OCI-M1 (cell line): ENCODE measurements around the gene TBC1D22A.

Source experiments
- DNase-seq: peaks from one replicate; lab custom pipeline; 2025; lab: John Stamatoyannopoulos, UW

Gene TBC1D22A

DNA sequence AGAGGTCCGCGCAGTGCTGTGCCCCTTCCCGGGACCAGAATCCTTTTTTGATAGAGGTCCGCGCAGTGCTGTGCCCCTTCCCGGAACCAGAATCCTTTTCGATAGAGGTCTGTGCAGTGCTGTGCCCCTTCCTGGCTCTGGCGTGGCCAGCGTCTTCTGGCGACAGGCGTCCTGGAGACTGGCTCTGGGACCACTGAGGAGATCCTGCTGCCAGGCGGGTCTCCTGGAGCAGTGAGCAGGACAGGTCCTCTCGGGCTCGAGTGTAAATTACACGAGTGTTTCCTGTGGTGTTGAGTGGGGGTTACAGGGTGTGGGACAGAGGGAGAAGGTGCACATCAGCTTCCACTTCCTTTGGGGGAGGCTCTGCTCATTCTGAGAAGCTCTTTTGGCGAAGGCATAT lies 98.1 kb downstream of the TBC1D22A start:
- DNase-seq = no peak

DNA sequence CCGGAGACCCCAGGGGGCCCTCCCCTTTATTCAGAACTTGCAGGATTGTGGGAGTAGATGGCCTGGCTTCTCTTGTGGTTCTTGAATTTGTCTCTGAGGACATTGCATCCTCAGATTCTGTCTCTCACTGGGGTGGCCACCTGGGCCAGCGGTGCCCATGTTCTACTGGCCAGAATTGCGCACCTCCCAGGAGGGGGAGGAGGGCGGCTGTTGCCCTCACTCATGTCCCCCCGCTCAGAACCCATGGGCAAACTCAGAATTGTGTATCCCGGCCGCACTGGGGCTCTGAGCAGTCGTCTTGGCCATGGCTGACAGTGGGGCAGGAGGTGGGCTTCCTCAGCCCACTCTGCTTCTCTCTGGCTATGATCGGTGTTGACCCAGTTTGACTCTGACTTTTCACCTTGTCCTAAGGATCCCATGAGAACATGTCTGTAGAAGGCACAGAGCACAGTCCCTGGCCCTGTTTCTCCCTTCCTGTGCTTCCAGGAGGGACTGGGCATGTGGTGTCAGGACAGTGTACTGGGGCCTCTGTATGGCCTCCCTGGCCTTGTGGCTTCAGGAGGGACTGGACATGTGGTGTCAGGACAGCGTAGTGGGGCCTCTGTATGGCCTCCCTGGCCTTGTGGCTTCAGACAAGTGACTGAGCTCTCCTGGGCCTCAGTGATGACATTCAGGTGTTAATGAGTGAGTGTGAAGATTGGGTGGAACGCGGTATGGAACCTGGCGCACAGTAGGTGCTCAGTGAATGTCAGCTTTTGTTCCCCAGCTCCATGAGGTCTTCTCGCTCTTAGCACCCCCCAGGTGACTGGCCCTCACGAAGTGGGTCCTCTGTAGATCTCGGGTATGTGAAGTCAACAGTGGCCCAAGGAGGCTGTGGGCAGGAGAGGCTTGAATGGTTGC lies 99.3 kb downstream of the TBC1D22A start:
- no peak for DNase-seq

DNA sequence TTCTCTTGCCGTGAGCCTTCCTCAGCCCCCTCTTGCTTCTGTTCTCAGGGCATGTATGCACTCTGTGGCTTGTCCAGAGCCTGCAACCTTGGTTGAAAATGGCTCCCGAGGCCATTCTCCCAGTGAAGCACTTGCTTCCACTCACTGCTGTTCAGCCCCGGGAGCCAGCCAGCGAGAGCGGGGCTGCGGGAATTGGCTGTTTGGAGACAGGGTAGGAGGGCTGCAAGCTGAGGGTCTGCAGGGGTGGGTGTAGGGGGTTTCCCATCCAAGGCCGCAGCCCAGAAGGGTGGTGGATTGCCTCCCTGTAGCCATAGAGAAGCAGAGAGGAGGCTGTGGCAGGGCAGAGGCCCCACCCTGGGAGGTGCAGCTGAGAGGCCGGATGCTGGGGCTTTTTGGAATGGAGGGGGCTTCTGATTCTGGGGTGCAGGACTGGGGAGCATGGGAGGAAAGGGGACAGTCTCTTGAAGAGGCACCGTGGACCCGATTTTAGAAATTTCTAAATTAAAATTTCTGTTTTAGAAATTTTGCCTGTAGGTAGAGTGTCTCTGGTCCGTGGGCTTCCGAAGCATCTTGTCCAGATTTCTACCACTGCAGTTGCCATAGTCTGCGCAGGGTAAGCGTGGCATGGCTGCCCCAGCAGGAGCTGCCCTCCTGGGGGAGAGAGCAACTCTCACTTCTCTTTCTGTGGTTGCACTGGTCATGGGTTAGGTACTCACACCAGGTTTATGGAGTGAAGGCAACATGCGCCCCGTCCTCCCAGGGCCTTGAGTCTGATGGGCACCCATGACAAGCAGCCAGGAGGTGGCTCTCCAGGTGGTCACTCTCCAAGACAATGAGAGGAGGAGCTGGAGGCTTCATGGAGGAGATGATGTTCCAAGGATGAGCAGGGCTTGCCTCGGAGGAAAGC lies 100.2 kb downstream of the TBC1D22A start:
- DNase-seq = no peak

DNA sequence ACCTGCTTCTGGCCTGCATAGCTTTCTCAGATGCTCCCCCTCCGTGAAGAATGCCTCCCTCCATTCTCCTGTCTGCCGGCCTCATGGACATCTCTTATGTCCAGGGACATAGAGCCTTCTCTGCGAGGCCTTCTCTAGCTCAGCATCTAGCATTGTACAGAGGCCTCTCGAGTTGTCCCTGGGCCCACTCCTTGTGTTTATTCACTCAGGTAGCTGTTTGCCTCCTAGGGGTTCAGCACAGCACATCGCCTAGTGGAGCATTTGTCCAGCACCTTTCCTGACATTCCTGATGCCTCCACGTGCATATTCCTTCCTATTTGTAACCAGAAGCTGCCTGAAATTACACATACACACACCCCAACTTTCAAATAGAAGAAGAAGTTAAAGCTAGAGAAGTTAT lies 101.3 kb downstream of the TBC1D22A start:
- DNase-seq = no peak

DNA sequence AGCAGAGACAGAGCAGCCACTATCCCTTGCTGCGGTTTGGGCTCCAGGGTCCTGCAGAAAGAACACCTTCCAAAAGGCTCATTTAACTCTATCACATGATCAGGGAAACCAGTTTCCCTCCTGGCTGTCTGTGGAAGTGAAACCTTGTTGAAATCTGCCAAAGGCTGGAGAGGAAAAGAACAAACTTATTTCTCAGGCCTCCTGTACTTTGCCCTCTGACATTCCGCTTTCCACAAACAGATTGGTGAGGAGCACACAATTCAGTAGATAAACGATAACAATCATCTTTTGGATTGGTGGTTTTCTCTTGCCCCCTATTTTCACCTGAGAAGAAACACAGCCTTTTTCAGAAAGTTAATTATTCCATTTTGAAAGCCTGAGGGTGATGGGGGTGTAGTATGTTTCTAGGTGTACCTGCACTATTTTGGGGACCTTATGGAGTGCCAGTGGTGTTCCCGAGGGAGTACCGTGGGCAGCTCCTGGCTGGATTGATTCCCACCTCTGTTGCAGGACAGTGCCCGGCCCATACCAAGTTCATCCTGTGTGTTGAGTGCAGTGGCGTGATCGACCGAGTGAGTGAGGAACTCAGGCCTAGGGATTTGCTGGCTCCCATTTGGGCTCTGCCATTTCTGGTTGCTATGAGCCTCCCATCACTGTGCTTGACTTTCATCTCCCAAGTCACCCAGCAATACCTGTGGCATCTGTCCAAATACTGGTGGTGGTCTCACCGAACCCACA lies 102.0 kb downstream of the TBC1D22A start:
- DNase-seq = no peak

DNA sequence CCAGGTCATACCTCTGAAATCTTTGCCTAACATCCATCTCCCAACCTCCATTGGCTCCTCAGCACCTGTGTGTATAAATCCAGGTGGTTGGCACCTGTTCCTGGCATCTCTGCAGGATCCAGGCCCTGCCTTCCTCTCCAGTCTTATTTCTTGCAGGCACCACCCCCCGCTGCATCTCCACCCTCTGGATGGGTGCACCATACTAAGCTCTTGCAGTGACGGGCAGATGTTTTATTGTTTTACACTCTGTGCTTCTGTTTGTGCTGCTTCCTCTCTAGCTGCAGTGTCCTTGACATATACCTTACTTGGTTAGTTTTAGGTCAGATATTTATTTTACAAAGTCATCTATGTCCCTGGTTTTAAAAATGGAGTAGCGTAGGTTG lies 102.6 kb downstream of the TBC1D22A start:
- DNase-seq = no peak

DNA sequence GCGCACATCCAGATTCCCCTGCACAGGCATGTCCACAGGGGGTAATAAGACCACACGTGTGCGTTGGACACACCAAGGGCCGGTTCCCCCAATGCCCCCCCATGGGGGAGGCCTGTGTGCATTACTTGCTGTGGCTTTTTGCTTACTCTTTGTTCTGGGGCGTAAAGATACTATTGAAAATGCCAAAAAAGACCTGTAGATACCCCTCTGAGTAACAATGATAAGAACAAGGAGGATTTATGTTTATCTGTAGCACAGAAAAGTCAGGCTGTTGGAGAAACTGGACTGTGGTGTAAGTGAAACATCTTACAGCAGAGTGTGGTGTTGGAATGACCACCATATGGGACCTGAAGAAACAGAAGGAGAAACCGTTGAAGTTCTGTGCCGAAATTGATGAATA lies 103.2 kb downstream of the TBC1D22A start:
- no peak for DNase-seq

DNA sequence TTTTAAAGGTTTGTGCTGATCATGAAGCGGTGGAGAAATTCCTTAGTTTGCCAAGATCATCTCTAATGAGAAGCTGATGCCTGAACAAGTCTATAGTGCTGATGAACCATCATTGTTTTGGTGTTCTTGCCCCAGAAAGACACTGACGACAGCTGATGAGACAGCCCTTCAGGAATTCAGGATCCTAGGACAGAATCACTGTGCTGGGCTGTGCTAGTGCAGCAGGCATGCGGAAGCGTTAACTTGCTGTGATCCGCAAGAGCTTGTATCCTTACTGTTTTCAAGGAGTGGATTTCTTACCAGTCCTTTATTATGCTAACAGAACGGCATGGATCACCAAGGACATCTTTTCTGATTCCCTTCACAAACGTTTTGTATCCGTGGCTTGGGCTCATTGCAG lies 104.1 kb downstream of the TBC1D22A start:
- no peak for DNase-seq

DNA sequence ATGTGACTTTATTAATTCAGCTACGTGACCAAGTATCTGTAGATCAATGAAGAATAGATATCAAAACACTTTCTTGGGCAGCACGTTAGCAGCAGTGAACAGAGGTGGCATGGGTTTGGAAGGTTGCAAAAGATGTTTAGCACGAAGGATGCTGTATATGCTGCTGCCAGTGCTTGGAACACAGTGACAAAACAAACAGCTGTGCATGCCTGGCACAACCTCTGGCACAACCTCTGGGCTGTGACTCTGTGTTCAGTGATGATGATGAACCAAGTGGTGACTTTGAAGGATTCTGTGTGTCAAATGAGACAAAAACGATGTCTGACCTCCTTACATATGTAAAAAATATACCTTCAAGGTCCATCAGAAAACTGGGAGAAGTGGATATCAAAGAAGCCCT lies 104.7 kb downstream of the TBC1D22A start:
- DNase-seq = no peak

DNA sequence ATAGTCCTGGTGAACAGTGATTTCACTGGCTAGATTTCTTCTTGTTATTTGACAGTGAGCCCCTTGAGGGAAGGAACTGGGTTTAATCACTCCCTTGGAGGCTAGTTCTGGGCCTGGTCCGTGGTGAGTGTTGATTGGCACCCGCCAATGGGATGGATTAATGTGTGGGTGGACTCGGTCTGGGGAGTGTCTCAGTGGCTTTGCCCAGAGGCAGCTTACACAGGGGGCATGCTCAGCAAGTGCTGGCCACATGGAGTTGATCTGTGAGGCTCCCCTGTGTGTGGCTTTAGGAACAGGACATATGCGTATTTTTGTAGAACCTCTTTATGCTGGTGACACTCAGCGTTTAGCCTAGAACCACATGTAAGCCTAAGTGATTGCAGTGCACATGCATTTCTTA lies 106.9 kb downstream of the TBC1D22A start:
- DNase-seq = no peak

DNA sequence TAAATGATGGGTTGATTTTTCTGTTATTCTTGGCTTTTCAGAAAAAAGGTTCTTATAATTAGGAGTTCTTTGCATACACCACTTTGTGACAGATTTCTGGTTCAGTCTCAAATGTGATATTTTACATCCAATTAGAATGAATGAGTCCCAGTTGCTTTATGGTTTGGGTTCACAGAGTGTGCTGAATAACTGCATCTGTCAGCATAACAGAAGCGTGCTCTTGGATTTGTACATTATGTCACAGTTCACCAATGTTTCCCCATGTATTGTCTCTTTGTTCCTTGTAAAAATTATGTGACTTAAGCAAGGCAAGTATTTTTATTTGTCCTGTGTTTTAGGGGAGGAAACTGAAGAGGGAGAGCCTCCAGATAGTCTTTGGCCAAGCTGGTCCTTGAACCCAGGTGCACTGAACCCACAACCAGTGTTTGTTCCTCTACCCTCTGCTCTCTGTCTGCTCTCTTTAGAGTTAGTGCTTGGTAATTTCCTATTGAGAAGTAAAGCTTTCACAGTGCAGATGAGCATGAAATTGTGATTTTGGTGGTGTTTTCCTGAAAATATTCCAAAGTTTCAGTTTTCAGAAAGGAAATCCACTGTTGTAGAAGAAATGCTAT lies 107.5 kb downstream of the TBC1D22A start:
- no peak for DNase-seq

DNA sequence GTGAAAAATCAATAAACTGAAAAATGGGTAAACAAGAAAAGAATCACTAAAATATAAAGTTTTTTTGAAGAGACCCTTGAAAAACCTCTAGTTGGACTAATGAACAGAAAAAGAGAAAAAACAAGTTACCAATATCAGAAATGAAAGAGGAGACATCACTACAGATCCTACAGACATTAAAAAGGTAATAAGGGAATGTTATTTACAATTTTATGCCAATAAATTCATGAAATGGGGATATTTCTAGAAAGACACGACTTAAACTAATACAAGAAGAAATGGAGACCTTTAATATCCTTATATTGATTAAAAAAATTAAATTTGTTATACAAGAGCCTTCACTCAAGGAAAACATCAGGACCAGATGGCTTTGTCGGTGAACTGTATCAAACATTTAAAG lies 109.4 kb downstream of the TBC1D22A start:
- peak; percentile 1 for DNase-seq

DNA sequence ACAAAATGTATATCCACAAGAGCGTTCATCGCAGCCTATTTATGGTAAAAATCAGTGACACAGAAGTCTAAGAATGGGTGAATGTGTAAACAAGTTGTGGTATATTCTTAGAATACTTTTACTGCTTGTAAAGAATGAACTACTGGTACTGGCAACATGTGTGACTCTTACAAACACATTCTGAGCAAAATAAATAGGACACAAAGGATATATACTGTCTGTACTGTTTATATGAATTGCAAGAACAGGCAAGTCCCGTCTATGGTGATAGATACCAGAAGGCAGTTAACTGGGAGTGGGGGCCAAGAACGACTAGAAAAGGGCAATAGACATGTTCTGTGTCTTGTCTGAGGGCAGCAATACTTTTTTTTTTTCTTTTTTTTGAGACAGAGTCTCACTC lies 112.6 kb downstream of the TBC1D22A start:
- no peak for DNase-seq

DNA sequence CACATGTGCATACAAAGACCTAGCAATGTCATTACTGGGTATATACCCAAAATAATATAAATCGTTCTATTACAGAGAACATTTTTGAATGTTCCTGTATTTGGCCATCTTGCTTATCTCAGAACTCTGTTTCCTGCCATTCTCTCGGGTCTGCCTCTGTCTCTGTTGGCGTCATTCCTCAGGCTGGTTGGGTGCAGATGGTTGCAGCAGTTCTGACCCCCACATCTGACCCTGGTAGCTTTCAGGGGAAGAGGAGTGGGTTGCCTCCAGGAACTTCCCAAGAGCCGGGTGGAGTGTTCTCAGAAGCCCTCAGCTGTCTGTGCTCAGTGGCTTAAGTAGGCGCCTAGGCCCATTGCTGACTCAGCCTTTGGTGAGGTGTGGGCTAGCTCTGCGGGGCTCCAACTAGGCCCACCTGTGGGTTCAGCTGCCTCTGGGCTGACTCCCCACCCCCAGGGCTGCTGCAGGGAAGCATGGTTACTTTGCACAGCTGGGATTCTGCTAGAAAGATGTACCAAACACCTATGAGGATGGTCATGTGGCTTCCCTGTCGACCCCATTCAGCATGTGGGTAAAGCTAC lies 114.0 kb downstream of the TBC1D22A start:
- no peak for DNase-seq

DNA sequence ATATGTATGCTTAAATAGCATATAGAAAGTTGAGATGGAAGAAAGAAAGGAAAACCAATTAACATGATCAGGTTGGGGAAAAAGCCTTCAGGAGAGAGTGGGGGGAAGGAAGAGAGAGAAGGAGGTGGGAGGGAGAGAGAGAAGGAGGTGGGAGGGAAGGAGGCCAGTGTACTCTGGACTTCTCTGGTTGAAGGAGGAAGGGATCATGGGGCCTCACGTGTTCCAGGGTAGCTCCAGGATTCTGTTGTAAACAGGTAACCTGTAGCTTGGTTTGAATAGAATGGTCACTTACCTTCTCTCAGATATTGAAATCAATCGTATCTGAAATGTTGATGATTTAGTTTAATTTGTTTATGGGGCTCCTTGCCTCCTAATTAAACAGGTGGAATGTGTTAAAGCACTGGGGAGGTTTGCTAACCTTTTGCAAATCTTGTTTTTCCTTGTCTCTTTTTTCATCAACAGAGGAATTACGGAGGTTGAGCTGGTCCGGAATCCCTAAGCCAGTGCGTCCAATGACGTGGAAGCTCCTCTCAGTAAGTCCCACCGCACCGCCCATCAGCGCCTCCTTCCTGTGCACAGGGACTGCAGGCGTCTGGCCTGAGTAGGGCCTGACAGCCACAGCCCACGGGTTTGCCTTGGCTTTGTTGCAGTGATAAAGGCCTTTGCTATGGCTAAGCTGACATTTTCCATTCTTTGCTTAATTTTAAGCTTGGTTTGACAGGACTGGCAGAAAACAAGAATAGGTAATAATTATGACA lies 115.9 kb downstream of the TBC1D22A start:
- no peak for DNase-seq

DNA sequence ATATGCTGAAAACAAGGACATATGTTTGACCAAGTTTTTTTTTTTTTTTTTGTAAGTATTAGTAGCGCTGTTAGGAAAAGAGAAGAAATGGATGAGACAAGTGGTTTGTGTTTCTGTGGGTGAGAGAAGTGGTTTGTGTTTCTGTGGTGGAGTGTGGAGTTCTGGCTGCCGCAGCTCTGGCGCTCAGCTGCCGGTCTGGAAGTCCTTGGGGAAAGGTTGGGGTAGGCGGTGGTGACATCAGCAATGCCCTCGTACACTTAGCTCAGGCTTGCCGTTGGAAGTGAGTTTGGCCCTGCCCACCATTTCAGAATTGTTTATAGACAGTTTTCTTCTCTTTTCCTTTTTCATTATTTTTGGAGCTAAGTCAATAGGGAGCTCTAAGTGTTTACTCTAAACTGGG lies 116.6 kb downstream of the TBC1D22A start:
- no peak for DNase-seq

DNA sequence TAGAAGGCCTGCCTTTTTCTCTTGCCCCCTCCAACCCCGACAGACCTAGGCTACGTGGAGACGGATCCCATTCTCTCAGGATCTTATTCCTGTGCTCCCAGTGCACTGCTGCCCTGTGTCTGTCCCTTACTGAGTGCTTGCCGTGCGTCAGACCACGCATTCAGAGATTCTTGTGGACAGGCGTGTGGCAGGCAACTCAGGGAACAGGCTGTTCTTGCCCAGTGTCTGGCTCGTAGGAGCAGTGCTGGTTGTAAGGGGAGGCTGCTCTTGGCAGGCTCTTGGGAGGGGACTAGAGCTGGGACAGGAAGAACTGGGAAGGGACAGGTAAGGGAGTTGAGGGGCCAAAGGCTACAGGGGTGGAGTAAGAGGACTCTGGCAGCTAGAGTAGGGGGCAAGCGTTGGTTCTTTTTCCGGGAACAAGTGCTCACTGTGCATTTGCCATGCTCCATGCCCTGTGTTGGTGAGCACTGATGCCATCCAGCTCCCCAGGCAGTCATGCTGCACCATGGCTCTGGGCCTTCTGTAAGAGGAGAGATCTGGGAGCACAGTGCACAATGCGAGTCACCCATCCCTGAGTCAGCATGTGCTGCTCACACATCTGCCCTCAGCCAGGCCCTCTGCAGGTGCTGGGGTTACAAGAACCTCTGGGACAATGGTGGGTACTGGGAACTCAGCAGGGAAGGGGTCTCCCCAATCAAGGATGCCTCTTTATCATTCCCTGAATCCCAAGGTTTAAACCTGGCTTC lies 119.1 kb downstream of the TBC1D22A start:
- no peak for DNase-seq

DNA sequence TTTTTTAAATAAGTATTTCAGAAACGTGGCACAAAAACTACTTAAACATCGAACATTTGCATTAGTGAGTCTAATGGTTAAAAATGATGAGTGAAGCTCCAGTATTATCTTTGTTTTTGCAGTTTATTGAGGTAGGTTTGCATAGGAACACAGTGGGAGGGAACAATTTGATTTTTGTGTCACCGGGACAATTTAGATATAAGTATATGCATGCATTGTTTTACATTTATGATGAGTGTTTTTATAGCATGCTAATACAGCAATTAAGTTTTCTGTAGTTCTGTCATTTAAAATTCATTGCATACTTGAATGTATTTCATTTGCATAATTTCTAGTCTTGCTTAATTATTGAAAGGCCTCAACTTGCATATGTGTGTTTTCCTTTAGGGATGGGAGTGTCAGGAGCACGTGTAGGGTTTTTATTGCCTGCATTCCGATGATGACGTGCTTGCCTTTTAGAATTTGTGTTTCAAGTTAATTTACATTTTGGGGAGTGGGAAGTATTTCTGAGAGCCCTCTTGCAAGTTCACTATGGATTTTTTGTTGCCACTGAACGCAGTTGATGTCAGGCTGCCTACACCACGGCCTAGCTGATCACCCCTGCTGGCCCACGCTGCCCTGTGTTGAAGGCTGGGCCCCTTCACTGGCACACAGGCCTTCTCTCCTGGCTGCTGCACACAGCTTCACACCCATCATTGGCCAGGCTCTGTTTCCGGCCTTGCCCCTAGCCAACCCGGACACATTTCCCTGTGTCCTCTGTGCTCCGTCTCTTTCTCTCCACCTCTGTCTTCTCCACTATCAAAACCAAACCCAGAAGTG lies 120.9 kb downstream of the TBC1D22A start:
- DNase-seq = no peak

DNA sequence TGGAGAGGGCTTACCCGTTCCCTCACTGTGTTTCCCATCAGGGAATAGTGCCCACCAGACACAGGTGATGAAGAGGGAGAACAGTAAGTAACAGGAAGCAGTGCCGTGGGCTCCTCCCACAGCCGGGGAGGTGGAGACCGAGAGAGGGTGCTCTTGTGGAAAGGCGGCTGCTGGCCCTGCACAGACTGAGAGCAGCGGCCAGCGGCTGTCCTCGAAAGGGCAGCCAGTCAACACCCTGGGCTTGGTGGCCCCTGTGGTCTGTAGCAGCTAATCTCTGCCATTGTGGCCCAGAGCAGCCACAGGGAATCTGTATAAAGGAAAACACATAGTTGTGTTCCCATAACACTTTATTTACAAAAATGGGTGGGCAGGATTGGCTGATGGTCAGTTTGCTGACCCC lies 121.9 kb downstream of the TBC1D22A start:
- no peak for DNase-seq
